ENCODE results near the gene RGS19.
"Not testable (repeated sequence)": the region's sequence is repeated elsewhere in the genome, so short reads cannot be mapped to it uniquely, and the experiment has no call there.

RGS19 gene

GRCh38 chr20:64079273-64080012 is at the start of gene RGS19:
Gene RGS19, minus strand, starts transcription at chr20:64079518. Its CDS starts 2,632 bp downstream, at chr20:64076886.
- peak within 1 kb of the TSS; percentile 95 for H3K27ac Mint-ChIP-seq
- peaks cover 3 to 11% of the 10 kb centered on the region in 2 donors for H3K27me3 Mint-ChIP-seq
- DNase-seq (peak; percentile 83), ATAC-seq (replicated peaks) (peak; percentile 48 to 55)
- H3K4me1 Mint-ChIP-seq = peaks cover 53 to 87% of the 10 kb centered on the region in 2 donors
- peaks cover 19 to 23% of the 10 kb centered on the region in 2 donors for H3K36me3 Mint-ChIP-seq
- H3K4me3 Mint-ChIP-seq = peak within 1 kb of the TSS; percentile 94 to 97
- no peaks in the 10 kb centered on the region for H3K9me3 Mint-ChIP-seq

GRCh38 chr20:64123517-64123916 is 44.2 kb upstream of the RGS19 start:
- not testable (repeated sequence) for H3K27ac Mint-ChIP-seq; H3K36me3 Mint-ChIP-seq; H3K9me3 Mint-ChIP-seq; ATAC-seq (replicated peaks); DNase-seq; H3K4me1 Mint-ChIP-seq; H3K4me3 Mint-ChIP-seq
- H3K27me3 Mint-ChIP-seq = peaks cover 12 to 23% of the 10 kb centered on the region in 2 donors

- H3K4me1 Mint-ChIP-seq; H3K4me3 Mint-ChIP-seq; H3K27ac Mint-ChIP-seq; DNase-seq; ATAC-seq (replicated peaks); H3K36me3 Mint-ChIP-seq; H3K9me3 Mint-ChIP-seq: not testable (repeated sequence)
- peaks cover 9 to 18% of the 10 kb centered on the region in 2 donors for H3K27me3 Mint-ChIP-seq
Observed at GRCh38 chr20:64122927-64123326, 43.6 kb upstream of the RGS19 start.

GRCh38 chr20:64121586-64121985 is 42.3 kb upstream of the RGS19 start:
- Mint-ChIP-seq H3K4me3 (no peak overlapping the region), H3K4me1 (peaks cover 8 to 10% of the 10 kb centered on the region in 2 donors), H3K27me3 (peaks cover 9 to 18% of the 10 kb centered on the region in 2 donors), H3K36me3 (no peaks in the 10 kb centered on the region), H3K27ac (no peak overlapping the region), H3K9me3 (no peaks in the 10 kb centered on the region)
- no peak for ATAC-seq (replicated peaks)
- DNase-seq = no peak

- Mint-ChIP-seq H3K27ac (peak overlapping the region; percentile 81), H3K9me3 (no peaks in the 10 kb centered on the region), H3K4me1 (peaks cover 8 to 10% of the 10 kb centered on the region in 2 donors), H3K4me3 (peak overlapping the region; percentile 67 to 77), H3K36me3 (no peaks in the 10 kb centered on the region), H3K27me3 (peaks cover 9 to 18% of the 10 kb centered on the region in 2 donors)
- ATAC-seq (replicated peaks) (peak; percentile 35 to 39), DNase-seq (no peak)
Observed at GRCh38 chr20:64119681-64120341, 40.5 kb upstream of the RGS19 start.

- Mint-ChIP-seq H3K27me3 (peaks cover 9 to 18% of the 10 kb centered on the region in 2 donors), H3K27ac (peak overlapping the region; percentile 56), H3K4me3 (no peak overlapping the region), H3K9me3 (no peaks in the 10 kb centered on the region), H3K4me1 (peaks cover 8 to 10% of the 10 kb centered on the region in 2 donors), H3K36me3 (no peaks in the 10 kb centered on the region)
- DNase-seq (no peak), ATAC-seq (replicated peaks) (no peak)
Observed at GRCh38 chr20:64119301-64119680, 40.0 kb upstream of the RGS19 start.

- not testable (repeated sequence) for H3K4me3 Mint-ChIP-seq; H3K9me3 Mint-ChIP-seq; H3K36me3 Mint-ChIP-seq; H3K27ac Mint-ChIP-seq; ATAC-seq (replicated peaks); DNase-seq
- Mint-ChIP-seq H3K4me1 (peaks cover 13 to 22% of the 10 kb centered on the region in 2 donors), H3K27me3 (peaks cover 4 to 11% of the 10 kb centered on the region in 2 donors)
Observed at GRCh38 chr20:64117432-64117777, 38.1 kb upstream of the RGS19 start.

- H3K27ac Mint-ChIP-seq = no peak overlapping the region
- H3K4me3 Mint-ChIP-seq = no peak overlapping the region
- DNase-seq (no peak), ATAC-seq (replicated peaks) (no peak)
- no peaks in the 10 kb centered on the region for H3K36me3 Mint-ChIP-seq
- H3K9me3 Mint-ChIP-seq = no peaks in the 10 kb centered on the region
- peaks cover 20 to 28% of the 10 kb centered on the region in 2 donors for H3K4me1 Mint-ChIP-seq
- H3K27me3 Mint-ChIP-seq = peaks cover 4 to 5% of the 10 kb centered on the region in 2 donors
Observed at GRCh38 chr20:64116541-64117431, 37.5 kb upstream of the RGS19 start.

GRCh38 chr20:64116016-64116415 is 36.7 kb upstream of the RGS19 start:
- peaks cover 21 to 30% of the 10 kb centered on the region in 2 donors for H3K4me1 Mint-ChIP-seq
- H3K36me3 Mint-ChIP-seq = no peaks in the 10 kb centered on the region
- no peaks in the 10 kb centered on the region for H3K9me3 Mint-ChIP-seq
- no peak for ATAC-seq (replicated peaks)
- no peak overlapping the region for H3K27ac Mint-ChIP-seq
- no peak for DNase-seq
- H3K4me3 Mint-ChIP-seq = no peak overlapping the region
- H3K27me3 Mint-ChIP-seq = no peaks in the 10 kb centered on the region

- Mint-ChIP-seq H3K36me3 (no peaks in the 10 kb centered on the region), H3K9me3 (no peaks in the 10 kb centered on the region), H3K4me1 (peaks cover 21 to 29% of the 10 kb centered on the region in 2 donors), H3K4me3 (no peak overlapping the region), H3K27ac (no peak overlapping the region), H3K27me3 (no peaks in the 10 kb centered on the region)
- no peak for ATAC-seq (replicated peaks)
- DNase-seq = no peak
Observed at GRCh38 chr20:64115171-64115911, 36.0 kb upstream of the RGS19 start.

GRCh38 chr20:64114356-64114971 is 35.1 kb upstream of the RGS19 start:
- no peak overlapping the region for H3K27ac Mint-ChIP-seq
- no peaks in the 10 kb centered on the region for H3K9me3 Mint-ChIP-seq
- peaks cover 23 to 32% of the 10 kb centered on the region in 2 donors for H3K4me1 Mint-ChIP-seq
- H3K27me3 Mint-ChIP-seq = no peaks in the 10 kb centered on the region
- H3K36me3 Mint-ChIP-seq = no peaks in the 10 kb centered on the region
- ATAC-seq (replicated peaks) (no peak), DNase-seq (no peak)
- no peak overlapping the region for H3K4me3 Mint-ChIP-seq

- H3K27ac Mint-ChIP-seq = no peak overlapping the region
Observed at GRCh38 chr20:64113796-64114355, 34.6 kb upstream of the RGS19 start.

GRCh38 chr20:64113444-64113775 is 34.1 kb upstream of the RGS19 start:
- DNase-seq (no peak), ATAC-seq (replicated peaks) (no peak)
- no peaks in the 10 kb centered on the region for H3K27me3 Mint-ChIP-seq
- H3K27ac Mint-ChIP-seq = no peak overlapping the region
- H3K4me3 Mint-ChIP-seq = no peak overlapping the region
- H3K36me3 Mint-ChIP-seq = no peaks in the 10 kb centered on the region
- H3K4me1 Mint-ChIP-seq = peaks cover 29 to 42% of the 10 kb centered on the region in 2 donors
- no peaks in the 10 kb centered on the region for H3K9me3 Mint-ChIP-seq

More at GRCh38 chr20:64113796-64114355, 34.6 kb upstream of the RGS19 start:
- Mint-ChIP-seq H3K4me3 (no peak overlapping the region), H3K4me1 (peaks cover 25 to 38% of the 10 kb centered on the region in 2 donors), H3K9me3 (no peaks in the 10 kb centered on the region), H3K27me3 (no peaks in the 10 kb centered on the region), H3K36me3 (no peaks in the 10 kb centered on the region)
- no peak for ATAC-seq (replicated peaks)
- no peak for DNase-seq
